H9 (cell line): ENCODE data around the gene ECE1. TPM values are rescaled to one million over a fixed set of nuclear protein-coding genes. Genes with fewer than 3 reads are reported as not detected.

Experiments
- DNase-seq: peaks from one replicate; pipeline ENCODE4 v3.0.0-alpha.2; 2017
- H2AFZ ChIP-seq: one replicate; pipeline ENCODE4 v1.6.1; 2013; ENCODE audit warnings: mild to moderate bottlenecking, low read length, control low read depth, moderate library complexity
- H2AK5ac ChIP-seq: 2 replicates; pipeline ENCODE4 v1.6.1; 2013; ENCODE audit warnings: low read length, control low read depth, mixed read lengths; ENCODE audit not compliant: insufficient read length
- H2BK120ac ChIP-seq: one replicate; pipeline ENCODE4 v1.6.1; 2013; ENCODE audit warnings: low read depth, mild to moderate bottlenecking, low read length, control low read depth, inconsistent platforms; ENCODE audit not compliant: poor library complexity, severe bottlenecking
- H2BK12ac ChIP-seq: 2 replicates; pipeline ENCODE4 v1.6.1; 2013; ENCODE audit warnings: low read length, control low read depth, mixed read lengths, low read depth; ENCODE audit not compliant: insufficient read length
- H2BK15ac ChIP-seq: 2 replicates; pipeline ENCODE4 v1.6.1; 2013; ENCODE audit warnings: low read depth, low read length, control low read depth
- H2BK20ac ChIP-seq: one replicate; pipeline ENCODE4 v1.6.1; 2013; ENCODE audit warnings: low read depth, mild to moderate bottlenecking, low read length, control low read depth, inconsistent platforms; ENCODE audit not compliant: poor library complexity, severe bottlenecking
- H2BK5ac ChIP-seq: 2 replicates; pipeline ENCODE4 v1.6.1; 2013; ENCODE audit warnings: low read length, control low read depth, mixed read lengths; ENCODE audit not compliant: insufficient read length
- H3K14ac ChIP-seq: 2 replicates; pipeline ENCODE4 v1.6.1; 2013; ENCODE audit warnings: low read length, control low read depth; ENCODE audit not compliant: insufficient read depth
- H3K18ac ChIP-seq: 2 replicates; pipeline ENCODE4 v1.6.1; 2013; ENCODE audit warnings: low read depth, mild to moderate bottlenecking, mixed read lengths, low read length, control low read depth; ENCODE audit not compliant: insufficient read length
- H3K23ac ChIP-seq: 2 replicates; pipeline ENCODE4 v1.6.1; 2013; ENCODE audit warnings: low read length, control low read depth, mixed read lengths, low read depth; ENCODE audit not compliant: insufficient read length
- H3K23me2 ChIP-seq: 2 replicates; pipeline ENCODE4 v1.6.1; 2013; ENCODE audit warnings: low read depth, mild to moderate bottlenecking, mixed read lengths, low read length, control low read depth; ENCODE audit not compliant: insufficient read length, poor library complexity, severe bottlenecking
- H3K27ac ChIP-seq: 2 replicates; pipeline ENCODE4 v1.5.1; 2013; ENCODE audit warnings: low read length, control low read depth, mixed read lengths, low read depth; ENCODE audit not compliant: insufficient read length
- H3K27me3 ChIP-seq: 2 replicates; pipeline ENCODE4 v1.6.1; 2013; ENCODE audit warnings: low read length, control low read depth, inconsistent platforms; ENCODE audit not compliant: insufficient read depth
- H3K4ac ChIP-seq: 2 replicates; pipeline ENCODE4 v1.6.1; 2013; ENCODE audit warnings: low read depth, mild to moderate bottlenecking, control low read depth, inconsistent platforms, low read length, moderate library complexity
- H3K4me1 ChIP-seq: 2 replicates; pipeline ENCODE4 v1.6.1; 2013; ENCODE audit warnings: low read length, control low read depth, inconsistent platforms; ENCODE audit not compliant: insufficient read depth
- H3K4me2 ChIP-seq: 2 replicates; pipeline ENCODE4 v1.6.1; 2013; ENCODE audit warnings: low read length, control low read depth, mixed read lengths; ENCODE audit not compliant: insufficient read length, insufficient read depth
- H3K56ac ChIP-seq: 2 replicates; pipeline ENCODE4 v1.6.1; 2013; ENCODE audit warnings: low read depth, mild to moderate bottlenecking, mixed read lengths, low read length, control low read depth; ENCODE audit not compliant: insufficient read length
- H3K79me1 ChIP-seq: 2 replicates; pipeline ENCODE4 v1.6.1; 2013; ENCODE audit warnings: low read depth, mild to moderate bottlenecking, moderate library complexity, low read length, control low read depth, inconsistent platforms; ENCODE audit not compliant: insufficient read depth, poor library complexity, severe bottlenecking
- H3K79me2 ChIP-seq: 2 replicates; pipeline ENCODE4 v1.6.1; 2013; ENCODE audit warnings: low read length, control low read depth, inconsistent platforms; ENCODE audit not compliant: insufficient read depth
- H3K9ac ChIP-seq: 2 replicates; pipeline ENCODE4 v1.6.1; 2013; ENCODE audit warnings: low read length, control low read depth, mixed read lengths; ENCODE audit not compliant: insufficient read length; ENCODE audit errors: extremely low read depth
- H3K9me3 ChIP-seq: one replicate; pipeline ENCODE4 v1.6.1; 2013; ENCODE audit warnings: low read depth, low read length, inconsistent platforms; ENCODE audit not compliant: control insufficient read depth
- H3T11ph ChIP-seq: one replicate; pipeline ENCODE4 v1.6.1; 2013; ENCODE audit warnings: mild to moderate bottlenecking, low read length, control low read depth, inconsistent platforms
- H4K20me1 ChIP-seq: one replicate; pipeline ENCODE4 v1.6.1; 2013; ENCODE audit not compliant: control insufficient read depth, insufficient read length, insufficient read depth
- H4K5ac ChIP-seq: 2 replicates; pipeline ENCODE4 v1.6.1; 2013; ENCODE audit warnings: low read depth, mild to moderate bottlenecking, mixed read lengths, low read length, control low read depth; ENCODE audit not compliant: insufficient read length
- H4K8ac ChIP-seq: replicated peaks from 2 replicates; pipeline ENCODE4 v1.6.1; 2013; ENCODE audit warnings: low read length, control low read depth, mixed read lengths, low read depth; ENCODE audit not compliant: insufficient read length
- H4K91ac ChIP-seq: 2 replicates; pipeline ENCODE4 v1.6.1; 2013; ENCODE audit warnings: low read depth, mild to moderate bottlenecking, moderate library complexity, mixed read lengths, low read length, control low read depth; ENCODE audit not compliant: insufficient read length
- H3K27ac Mint-ChIP-seq, 3 experiments: 2 replicates in 2 of 3; 3 replicates in 1 of 3; pipeline ENCODE4 v1.8.0; 2020 to 2021; ENCODE audit warnings: mixed read lengths in 3 of 3, mild to moderate bottlenecking in 1 of 3, moderate library complexity in 1 of 3
- H3K27me3 Mint-ChIP-seq: 2 replicates; pipeline ENCODE4 v1.8.0; 2021; ENCODE audit warnings: low read depth, mild to moderate bottlenecking, moderate library complexity, mixed read lengths
- H3K36me3 Mint-ChIP-seq, 3 experiments: 2 replicates in 2 of 3; 3 replicates in 1 of 3; pipeline ENCODE4 v1.8.0; 2020 to 2021; ENCODE audit warnings: low read depth in 3 of 3, mixed read lengths in 3 of 3; ENCODE audit not compliant: insufficient read depth in 1 of 3
- H3K4me1 Mint-ChIP-seq, 2 experiments: 2 replicates each; pipeline ENCODE4 v1.8.0; 2020; ENCODE audit warnings: mixed read lengths in 2 of 2
- H3K4me3 Mint-ChIP-seq, 2 experiments: 2 replicates in 1 of 2; 3 replicates in 1 of 2; pipeline ENCODE4 v1.8.0; 2020 to 2021; ENCODE audit warnings: mild to moderate bottlenecking in 2 of 2, mixed read lengths in 2 of 2, moderate library complexity in 1 of 2
- H3K9me3 Mint-ChIP-seq, 2 experiments: 2 replicates in 1 of 2; 3 replicates in 1 of 2; pipeline ENCODE4 v1.8.0; 2020; ENCODE audit warnings: mild to moderate bottlenecking in 2 of 2, mixed read lengths in 2 of 2, moderate library complexity in 1 of 2
- CTCF ChIP-seq: fragments of 200-600 bp; sonication (generic); conservative IDR thresholded peaks from 3 replicates; pipeline ENCODE4 v1.8.0; 2021; ENCODE audit warnings: antibody characterized with exemption, mild to moderate bottlenecking
- WGBS: extraction: QIAGEN DNeasy Blood & Tissue Kit; methylation state at CpG from one replicate; pipeline ENCODE4 v1.1.7; 2013; ENCODE audit warnings: missing lambda C conversion rate, low lambda C conversion rate, mixed read lengths; ENCODE audit not compliant: insufficient read length; ENCODE audit errors: extremely low coverage; 5-methylcytosine and 5-hydroxymethylcytosine counted together
- total RNA-seq: library from RNA; stranded (reverse); gene quantifications from 2 replicates; pipeline ENCODE4 v1.2.1, GENCODE V29; 2021

Gene ECE1
- total RNA-seq, 1 experiment from 2014 or later, result 31.1 TPM

- Histone ChIP-seq H3K23me2 (no peaks in the 10 kb centered on the region), H3K14ac (no peak overlapping the region), H3K27me3 (no peaks in the 10 kb centered on the region), H3K4ac (no peak overlapping the region), H4K20me1 (no peaks in the 10 kb centered on the region), H4K91ac (no peak overlapping the region), H3K9ac (no peak overlapping the region), H2BK20ac (no peak overlapping the region), H3T11ph (no peak overlapping the region), H3K18ac (no peak overlapping the region), H3K23ac (no peak overlapping the region), H3K56ac (no peak overlapping the region), H3K4me2 (no peak overlapping the region), H2BK12ac (no peak overlapping the region), H3K4me1 (peaks cover 6% of the 10 kb centered on the region; the same call in 1 of the 2 replicates), H2BK120ac (no peak overlapping the region), H3K27ac (no peak overlapping the region), H3K79me1 (no peaks in the 10 kb centered on the region), H2BK15ac (no peak overlapping the region), H2AFZ (no peak overlapping the region), H2BK5ac (no peak overlapping the region), H3K9me3 (no peaks in the 10 kb centered on the region), H4K5ac (no peak overlapping the region), H4K8ac (no peak overlapping the region), H2AK5ac (no peak overlapping the region), H3K79me2 (no peaks in the 10 kb centered on the region)
- H3K9me3 Mint-ChIP-seq, result no peaks in the 10 kb centered on the region
- peaks cover 31 to 38% of the 10 kb centered on the region in 2 experiments for H3K4me1 Mint-ChIP-seq
- 0 out of 3 replicates have a peak, but pooled peaks have one; percentile 14 for TF ChIP-seq CTCF
- peak overlapping the region in 2 of 3 experiments; percentile 44 to 92; a peak in 3 of 7 replicates for H3K27ac Mint-ChIP-seq
- H3K36me3 Mint-ChIP-seq, result no peaks in the 10 kb centered on the region
- no peak for DNase-seq
- no peaks in the 10 kb centered on the region; the same call in 1 of the 2 replicates for H3K27me3 Mint-ChIP-seq
- WGBS, result no CpG with 5 or more reads among the region's 11 CpGs
- peak overlapping the region in 1 of 2 experiments; percentile 17; a peak in 1 of 5 replicates for H3K4me3 Mint-ChIP-seq
Measured at GRCh38 chr1:21302747-21303715, 12.8 kb upstream of the ECE1 start.
